ENCODE measurements around the gene KIAA1755.

The KIAA1755 gene

DNA sequence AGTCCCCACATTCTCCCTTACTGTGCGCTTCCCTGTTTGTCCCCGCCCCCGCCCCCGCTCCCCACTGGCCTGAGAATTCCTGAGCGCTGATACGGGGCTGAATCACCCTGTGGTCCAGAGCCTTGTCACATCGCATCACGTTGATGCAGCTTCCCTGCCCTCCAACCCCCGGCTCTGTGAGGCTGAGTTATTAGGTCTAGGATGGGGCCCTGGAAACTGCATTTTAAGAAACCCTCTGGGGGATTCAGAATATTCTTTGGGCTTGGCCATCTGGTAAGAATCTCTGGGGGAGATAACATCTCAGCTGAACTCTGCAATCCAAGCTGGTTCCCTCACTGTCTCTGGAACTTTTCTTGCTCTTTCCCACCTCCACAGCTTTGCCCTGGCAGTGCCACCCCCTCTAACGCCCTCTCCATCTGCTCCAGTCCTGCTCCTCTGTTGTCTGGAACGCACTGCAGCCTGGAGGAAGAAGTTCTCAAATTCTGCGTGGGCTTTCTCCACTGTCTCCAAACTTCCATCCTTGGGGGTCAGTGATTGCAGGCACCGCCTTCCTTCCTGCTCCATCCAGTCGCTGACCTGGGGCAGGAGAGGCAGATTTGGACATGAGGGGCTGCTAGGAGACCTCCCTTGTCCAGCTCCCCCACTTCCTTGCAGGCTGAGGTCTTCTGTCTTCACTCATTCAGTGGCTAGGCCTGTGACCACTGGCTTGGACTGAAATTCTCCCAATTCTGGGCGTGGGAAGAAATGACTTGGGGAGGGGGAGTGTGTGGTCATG is 42.6 kb downstream of the KIAA1755 start:
- DNase-seq = peak; percentile 99

DNA sequence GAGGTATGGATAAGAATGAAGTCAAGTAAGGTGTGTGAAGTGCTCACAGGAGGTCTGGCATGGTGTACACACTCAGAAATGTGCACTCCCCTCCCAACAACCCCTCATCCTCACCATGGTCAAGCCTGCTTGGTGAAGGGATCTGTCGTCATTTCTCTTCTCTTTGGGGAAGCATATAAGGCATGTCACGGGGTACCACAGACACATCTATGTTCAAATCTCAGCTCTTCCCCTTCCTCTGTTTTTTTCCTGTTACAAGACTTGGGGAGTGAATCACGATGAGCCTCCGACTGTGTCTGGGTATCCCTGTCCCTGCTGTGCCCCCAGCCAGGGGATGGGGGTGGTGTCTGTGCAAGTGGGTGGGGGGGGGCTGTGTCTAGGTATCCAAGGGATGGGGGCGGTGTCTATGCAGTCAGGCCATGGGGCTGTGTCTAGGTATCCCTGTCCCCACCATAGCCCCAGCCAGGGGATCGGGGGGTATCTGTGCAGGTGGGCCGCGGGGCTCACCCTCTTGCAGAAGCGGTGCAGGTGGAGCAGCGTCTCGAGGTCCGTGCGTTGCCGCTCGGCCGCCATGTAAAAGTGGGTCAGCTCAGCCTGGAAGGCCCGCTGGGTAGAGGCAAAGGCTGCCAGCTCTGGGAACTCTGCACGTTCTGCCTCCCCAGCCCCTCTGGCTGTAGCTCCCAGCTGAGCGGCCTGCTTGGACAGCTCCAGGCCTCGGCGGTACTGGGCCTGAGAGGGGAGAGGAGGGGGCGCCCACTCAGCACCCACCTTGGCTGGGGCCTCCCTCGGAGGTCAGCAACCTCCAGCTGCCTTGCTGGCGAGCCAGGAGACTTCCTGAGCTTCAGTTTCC is 43.6 kb downstream of the KIAA1755 start:
- DNase-seq = no peak

DNA sequence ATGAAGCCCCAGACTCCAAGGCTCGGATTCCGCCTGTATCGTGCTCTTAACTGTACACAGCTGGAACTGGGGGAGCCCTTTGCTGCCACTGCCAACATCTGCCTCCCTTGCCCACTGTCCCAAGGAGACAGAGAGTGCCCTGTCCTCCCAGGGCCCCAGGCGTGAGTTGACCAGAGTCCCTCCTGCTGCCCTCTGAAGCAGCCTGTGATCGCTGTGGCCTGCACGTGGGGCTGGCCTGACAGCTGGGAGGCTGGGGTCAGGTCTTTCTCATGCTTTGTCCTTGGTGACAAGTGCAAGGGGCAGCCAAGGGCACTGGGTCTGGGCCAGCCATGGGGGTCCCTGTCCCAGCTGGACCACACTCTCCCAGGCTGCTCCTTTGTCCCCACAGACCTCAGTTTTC is 44.3 kb downstream of the KIAA1755 start:
- no peak for DNase-seq

DNA sequence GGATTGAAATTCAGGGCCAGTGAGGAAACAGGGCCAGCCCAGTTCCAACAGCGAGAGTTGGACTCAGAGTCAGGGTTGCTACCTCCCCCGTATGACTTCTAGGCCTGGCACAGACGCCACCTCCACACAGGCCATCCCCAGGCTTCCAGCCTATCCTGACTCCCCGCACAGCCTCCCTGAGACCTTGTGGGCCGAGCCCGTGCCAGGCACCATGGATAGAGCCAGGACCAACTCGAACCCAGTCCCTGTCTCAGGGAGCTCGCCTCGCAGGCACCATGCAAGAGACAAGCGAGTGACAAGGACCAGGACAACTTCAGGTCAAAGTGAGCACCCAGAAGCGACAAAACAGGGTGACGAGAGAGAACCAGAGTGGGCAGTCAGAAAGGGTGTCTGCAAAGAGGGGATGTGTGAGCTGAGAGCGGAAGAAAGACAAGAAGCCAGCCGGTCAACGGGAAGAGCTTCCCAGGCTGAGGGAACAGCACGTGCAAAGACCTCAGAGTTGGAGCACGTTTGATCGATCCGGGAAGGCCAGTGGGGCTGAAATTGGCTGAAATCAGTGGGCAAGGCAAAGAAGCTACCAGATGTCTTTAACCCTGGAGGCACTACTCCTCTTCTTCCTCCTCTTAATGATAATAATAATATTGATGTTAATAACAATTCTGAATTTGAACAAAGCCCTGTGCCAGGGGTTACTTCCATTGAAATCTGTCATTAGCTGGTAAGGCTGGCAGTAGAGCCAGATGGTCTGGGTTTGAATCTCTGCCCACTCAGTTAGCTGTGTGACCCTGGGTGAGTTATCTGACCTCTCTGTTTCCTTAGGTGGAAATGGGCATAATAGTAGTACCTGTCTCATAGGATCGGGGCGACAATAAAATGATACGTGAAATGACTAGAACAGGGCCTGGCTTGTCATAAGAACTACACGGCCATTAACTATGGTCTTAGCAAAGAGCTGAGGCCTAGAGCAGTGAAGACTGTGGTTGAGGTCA is 45.0 kb downstream of the KIAA1755 start:
- DNase-seq = no peak

DNA sequence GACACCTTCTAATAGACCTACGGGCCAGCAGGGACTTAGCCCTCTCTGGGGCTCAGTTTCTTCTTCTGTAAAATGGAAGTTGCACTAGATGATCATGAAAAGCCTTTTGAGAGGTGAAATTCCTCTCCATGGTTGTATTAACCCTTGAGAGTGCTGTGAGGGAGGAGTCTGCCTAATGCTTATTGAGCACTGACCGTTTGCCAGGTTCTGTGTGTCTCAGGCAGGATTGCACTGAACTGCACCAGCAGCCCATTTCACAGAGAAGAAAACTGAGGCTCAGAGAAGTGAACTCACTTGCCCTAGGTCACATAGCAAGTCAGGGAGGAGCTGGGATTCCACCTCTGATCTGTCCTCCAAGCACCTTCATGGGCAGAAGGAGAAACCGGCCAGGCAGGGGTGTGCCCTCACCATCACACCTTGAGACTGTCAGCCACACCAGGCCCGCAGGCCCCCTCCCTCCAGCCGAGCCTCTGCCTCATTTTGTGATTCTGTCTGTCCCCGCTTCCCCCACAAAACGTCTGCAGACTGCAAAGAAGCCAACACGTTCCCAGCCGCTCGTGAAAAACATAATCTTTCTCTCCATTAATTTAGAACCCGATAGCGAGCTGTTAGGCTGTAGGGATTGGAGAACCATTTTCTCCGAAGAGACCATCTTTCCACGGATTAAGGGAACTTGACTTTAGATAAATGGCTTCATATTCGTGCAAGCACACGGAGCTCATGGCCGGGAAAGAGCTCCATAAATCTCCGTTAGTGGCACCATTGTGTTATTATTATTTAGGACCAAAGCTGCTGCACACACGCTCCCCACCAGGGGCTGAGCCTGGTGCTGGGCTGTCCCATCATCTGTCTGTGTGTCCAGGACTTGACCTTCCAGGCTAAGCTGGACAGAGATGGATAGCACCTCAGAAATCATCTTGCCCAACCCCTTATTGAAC is 46.0 kb downstream of the KIAA1755 start:
- no peak for DNase-seq

DNA sequence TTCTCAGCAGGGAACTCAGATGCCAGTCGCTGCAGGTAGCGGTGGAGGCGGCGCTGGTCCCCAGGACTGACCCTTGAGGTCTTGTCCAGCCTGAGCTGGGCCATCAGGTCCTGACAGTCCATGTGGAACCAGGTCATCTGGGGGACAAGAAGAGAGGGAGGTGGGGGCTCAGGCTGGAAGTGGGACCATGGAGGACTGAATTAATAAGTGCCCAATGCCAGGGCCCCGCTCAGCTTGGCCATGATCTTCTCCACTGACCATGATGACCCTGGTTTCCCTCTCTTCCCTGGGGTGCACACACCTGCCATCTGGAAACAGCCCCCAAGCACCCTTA is 47.0 kb downstream of the KIAA1755 start:
- no peak for DNase-seq

DNA sequence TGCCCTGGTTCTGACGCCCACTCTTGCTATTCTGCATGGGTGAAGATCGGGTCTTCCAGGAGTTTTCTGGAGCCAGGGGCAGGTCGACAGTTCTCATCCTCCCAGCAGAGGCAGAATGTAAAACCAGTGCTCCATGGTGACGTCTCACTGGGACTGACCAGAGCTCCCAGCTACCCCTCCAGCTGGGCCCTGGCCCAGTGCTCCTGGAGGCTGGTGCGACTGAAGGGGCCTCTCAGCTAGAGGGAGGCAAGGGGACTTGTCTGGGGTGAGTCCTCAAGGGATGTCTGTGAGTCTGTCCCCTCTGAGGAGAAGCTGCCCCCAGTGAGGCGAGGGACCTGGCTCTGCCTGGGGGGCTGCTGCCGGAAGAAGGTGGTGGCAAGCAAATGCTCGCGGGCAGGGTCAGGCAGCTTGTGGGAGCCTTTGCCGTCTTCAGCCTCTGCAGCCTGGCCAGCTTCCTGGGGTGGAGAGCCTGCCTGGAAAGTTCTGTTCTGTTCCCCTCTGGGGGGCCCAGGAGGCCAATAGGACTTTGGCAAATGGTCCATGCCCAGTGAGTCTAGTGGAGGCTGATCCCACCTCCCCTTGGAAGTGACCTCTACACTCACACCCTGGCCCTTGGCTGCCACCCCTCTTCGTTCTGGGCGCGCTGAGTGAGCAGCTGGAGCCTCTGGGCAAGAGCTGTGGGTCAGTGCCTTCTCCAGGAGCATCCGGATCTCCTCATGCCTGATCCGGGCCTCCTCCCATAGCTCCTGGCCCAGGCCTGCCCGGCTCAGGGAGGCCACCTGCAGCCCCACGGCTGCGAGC is 47.5 kb downstream of the KIAA1755 start:
- DNase-seq = no peak

DNA sequence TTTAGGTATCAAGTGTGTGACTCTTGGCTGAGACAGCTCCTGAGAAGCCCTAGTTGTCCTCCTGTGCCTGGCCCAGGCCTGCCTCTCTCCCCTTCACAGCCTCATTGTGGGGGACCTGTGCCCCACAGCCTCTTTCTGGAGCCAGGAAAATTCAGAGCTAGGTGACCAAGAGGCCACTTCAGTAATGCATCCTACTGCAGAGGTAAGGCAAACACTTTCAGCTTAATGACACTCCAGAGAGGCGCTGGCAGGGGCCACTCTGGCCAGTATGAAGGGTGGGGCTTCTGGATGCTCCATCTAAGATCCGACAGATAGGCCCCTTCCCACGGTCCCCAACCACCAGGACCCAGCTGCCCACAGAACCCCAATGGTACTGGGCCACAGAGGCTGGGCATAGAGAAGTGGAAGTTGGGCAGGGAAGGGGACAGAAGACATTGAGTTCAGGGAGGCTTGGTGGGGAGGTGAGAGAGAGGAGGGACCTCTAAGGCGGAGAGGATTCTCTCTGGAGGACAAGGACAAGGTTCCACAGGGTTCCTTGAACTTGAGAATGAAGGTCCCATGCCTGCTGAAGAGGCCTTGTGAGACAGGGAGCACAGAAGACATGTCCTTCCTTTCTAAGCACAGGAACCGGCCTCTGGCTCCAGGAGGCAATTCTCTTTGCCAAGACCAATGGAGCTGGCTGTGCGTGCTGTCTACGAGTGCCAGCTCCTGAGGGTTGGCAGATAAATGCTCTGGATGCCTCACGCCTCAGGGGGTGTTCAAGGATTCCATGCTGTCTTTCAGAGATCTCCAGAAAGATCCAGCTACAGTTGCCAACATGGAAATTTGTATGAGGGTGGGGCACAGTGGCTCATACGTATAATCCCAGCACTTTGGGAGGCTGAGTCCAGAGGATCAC is 49.1 kb downstream of the KIAA1755 start:
- DNase-seq = no peak

DNA sequence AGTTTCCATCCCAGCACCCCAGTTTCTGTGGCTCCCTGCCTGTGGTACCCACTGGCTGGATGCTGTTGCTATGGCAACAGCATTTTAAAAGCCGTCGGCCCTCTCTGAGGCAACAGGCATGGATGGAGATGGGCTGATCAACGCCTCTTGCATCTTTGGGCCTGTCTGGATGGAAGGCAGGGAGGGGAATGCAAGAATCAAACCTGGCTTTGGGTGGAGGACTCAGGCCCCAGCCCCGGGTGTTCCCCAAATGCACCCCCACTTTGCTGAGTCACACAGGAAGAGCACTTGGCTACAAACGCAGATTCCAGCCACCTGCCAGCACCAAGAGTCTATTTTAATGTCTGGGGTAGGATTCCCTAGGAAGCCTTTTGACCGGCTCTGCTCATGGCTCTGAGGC is 49.8 kb downstream of the KIAA1755 start:
- DNase-seq = peak; percentile 61

DNA sequence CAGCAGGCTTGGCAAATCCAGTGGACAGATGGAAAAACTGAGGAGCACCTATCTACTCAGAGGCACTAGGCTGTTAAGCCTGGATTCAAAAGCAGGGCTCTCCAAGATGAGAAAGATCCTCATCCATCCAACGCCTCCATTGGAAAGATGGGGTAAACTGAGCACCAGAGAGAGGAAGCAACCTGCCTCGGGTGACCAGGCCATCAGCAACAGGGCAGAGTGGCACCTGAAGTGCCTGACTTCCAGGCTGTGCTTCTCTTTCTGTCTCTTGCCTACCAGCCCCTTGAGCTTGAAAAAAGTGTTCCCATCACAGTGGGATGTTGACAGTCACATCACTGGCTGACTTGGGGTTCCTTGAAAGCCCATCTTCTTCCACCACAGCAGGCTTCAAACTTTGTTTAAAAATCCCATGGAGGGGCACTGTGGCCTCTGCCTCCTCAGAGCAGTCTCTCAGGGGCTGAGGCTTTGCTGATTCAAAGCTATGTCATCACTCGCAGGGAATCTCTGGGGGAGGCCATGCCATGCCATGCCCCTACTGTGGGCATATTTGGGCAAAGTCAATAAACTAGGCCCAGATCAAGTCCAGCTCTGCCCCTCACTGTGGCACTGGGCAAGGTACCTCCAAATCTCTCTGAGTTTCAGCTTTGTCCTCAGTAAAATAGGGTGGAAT is 50.7 kb downstream of the KIAA1755 start:
- peak; percentile 48 for DNase-seq

DNA sequence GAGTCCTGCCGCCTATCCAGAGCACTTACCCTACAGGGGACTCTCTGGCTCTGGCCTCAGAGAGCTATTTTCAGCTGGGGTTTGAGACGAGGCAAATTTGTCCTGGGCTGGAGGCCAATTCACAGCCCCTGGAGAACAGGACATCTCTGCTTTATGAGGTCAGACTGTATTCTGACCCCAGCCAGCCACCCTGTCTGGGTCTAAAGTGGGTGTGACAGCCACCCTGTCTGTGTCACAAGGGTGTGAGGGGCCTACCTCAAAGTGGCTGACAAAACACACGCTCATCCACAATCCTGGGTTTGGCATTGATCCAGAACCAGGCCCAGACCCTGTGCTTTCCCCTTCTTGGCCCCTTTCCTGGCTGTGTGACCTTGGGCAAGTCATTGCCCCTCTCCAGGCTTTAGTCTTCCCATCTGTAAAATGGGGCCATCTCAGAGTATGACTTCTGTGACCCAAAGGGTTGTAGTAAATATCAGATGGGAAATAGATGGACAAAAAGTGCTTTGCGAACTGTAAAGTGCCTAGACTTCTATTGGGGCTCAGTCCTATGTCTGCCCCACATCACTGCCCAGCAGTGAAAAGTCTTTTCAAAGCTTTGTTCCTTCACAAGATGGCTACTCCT is 51.4 kb downstream of the KIAA1755 start:
- DNase-seq = no peak

DNA sequence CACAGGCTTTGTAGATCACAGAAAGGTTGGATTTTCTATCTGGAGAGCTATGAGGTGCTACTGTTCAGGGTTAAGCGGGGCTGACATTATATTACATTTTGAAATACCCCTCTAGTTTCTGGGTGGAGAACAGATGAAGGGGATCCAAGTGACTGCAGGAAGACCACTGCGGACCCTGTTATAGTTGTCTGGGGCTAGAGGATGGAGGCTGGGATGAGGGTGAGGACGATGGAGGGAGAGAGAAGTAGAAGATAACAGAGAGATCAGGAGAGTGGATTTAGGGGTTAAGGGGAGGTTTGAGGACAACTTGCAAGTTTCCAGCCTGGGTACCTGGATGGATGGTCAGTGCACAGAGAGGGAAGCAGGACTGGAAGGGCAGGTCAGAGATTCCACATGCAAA is 52.0 kb downstream of the KIAA1755 start:
- DNase-seq = no peak

DNA sequence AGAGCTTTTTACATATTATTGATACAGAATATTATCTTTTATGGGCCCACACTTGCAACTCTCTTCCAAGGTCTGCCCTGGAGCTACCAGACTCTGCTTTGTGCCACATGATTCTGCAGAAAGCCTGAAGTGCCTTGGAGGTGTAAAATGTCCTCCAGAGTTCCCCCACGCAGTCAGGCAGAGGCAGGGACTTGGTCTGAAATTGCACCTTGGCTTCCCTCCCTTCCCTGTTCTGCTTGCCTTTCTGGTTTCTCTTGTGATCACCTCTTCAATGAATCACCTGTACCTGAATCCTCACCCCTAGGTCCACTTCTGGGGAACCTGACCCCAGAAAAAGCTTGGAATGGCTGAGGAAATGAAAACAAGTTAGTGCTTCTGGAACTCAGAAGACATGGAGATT is 52.4 kb downstream of the KIAA1755 start:
- no peak for DNase-seq

DNA sequence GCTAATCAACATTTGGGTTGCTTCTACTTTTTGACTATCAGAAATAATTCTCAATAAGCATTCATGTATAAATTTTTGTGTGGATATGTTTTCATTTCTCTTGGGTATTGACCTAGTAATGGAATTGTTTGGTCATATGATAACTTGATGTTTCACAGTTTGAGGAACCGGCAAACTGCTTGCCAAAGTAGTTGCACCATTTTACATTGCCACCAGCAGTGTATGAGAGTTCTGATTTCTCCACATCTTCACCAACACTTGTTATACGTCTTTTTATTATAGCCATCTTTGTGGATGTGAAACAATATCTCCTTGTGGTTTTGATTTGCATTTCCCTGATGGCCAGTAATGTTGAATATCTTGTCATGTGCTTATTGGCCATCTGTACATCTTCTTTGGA is 52.9 kb downstream of the KIAA1755 start:
- no peak for DNase-seq

DNA sequence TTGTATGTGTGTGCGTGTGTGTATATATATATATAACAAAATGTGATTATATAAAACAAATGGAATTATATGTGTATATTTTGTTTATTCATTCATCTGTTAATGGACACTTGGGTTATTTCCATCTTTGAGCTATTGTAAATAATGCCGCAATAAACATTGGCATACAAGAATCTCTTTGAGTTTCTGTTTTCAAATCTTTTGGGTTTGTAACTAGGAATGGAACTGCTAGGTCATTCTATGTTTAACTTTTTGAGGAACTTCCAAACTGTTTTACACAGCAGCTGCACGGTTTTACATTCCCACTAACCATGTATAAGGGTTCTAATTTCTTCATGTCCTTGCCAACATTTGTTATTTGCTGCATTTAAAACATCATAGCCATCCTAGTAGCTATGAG is 55.5 kb downstream of the KIAA1755 start:
- no peak for DNase-seq

DNA sequence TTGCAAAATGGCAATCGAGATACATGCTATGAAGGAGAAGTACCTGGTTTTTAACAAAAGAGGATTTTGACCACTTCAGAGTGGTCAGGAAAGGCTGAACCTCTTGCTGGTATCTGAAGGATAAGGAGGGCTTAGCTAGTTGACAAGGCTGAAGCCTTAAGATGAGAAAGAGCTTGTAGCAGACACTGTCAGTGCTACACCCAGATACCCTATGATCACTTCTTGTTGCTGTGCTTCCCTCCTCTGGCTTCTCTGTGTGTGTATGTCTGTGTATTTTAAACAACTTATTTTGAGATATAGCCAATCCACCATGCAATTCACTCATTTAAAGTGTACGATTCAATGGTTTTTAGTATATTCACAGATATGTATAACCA is 56.6 kb downstream of the KIAA1755 start:
- no peak for DNase-seq

DNA sequence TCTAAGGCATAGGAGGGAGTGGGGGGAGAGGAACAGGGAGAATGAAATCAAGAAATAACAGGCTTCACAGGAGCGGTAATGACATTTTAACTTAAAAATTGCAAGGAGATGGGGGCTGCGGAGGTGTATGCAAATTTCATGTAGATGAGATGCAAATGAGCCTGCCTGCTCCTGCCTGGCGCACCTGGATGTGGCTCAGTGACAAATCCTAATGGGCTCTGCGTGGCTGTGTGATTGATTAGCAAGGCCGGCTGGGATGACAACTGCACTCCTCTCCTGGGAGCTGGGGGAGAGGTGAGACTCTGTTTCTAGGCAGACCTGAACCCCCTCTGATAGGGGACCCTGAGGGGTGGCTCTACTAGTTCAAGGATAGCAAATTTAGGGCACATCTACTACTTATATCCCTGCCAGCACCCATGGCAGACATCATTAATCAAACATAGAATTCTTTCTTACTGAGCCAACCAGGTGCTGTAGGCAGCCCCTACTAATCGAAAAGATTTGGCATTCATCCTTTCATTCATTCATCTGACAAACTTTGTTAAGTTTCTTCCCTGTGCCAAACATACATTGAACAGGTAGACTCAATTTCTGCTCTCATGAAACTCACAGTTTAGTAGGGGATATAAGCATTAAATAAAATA is 57.1 kb downstream of the KIAA1755 start:
- no peak for DNase-seq

DNA sequence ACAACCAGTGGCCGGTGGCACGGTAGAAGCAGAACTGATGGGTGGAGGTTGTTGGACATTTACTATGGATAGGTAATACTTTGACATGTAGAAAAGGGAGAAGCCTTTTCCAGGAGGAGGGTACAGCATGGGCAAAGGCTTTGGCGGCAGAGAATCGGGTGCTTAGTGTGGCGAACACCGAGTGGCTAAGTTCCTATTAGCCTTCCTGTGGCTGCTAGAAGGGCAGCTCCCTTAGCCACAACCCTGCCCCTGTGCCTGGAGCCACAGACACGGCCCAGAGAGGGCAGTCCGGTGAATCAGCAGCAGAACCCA is 57.6 kb downstream of the KIAA1755 start:
- DNase-seq = no peak

Data from EL (cell line).